ENCODE results near the gene ST8SIA6.
"Not testable (repeated sequence)": the region's sequence is repeated elsewhere in the genome, so short reads cannot be mapped to it uniquely, and the experiment has no call there.

Gene ST8SIA6

DNA sequence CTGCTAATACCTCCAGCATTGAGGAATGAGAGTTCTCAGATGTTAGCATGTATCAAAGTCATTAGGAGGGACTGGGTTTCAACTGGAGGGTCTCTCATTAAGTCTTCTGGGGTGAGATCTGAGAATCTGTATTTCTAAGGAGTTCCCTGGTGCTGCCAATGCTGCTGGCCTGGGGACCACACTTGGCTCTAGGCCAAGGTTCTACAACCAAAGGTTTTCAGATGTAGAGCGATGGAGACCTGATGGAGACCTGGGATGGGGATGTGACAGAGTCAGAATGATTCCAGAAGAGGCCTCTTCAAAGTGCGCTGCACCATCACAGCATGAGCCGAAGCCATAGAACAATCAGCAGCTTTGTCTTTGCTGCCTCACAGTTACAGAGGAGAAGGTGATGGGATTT, 27.2 kb downstream of the ST8SIA6 start:
- no peak for DNase-seq (ENCODE audit: low spot score)

DNA sequence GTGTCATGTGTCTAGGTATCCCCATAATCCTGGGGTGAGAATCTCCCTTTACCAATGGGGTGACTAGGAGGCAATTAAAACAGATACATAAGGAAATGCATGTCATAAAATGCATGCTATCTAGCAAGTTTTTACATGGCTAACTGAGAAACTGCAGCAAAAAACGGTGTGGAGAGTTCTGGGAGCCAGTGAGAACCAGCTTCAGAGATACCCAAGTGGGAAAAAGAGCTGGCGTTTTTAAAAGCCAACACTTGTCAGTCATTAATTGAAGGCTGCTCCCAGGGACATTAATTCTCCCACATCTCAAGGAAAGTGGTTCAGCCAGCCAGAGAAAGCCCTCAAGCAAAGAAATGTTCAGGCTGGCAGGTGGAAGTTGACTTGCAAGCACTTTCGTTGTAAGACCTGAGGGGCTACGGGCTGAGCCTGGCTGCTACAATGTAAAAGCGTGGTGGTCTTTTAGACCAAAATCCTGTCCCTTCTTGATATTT, 28.1 kb downstream of the ST8SIA6 start:
- no peak for DNase-seq (ENCODE audit: low spot score)

DNA sequence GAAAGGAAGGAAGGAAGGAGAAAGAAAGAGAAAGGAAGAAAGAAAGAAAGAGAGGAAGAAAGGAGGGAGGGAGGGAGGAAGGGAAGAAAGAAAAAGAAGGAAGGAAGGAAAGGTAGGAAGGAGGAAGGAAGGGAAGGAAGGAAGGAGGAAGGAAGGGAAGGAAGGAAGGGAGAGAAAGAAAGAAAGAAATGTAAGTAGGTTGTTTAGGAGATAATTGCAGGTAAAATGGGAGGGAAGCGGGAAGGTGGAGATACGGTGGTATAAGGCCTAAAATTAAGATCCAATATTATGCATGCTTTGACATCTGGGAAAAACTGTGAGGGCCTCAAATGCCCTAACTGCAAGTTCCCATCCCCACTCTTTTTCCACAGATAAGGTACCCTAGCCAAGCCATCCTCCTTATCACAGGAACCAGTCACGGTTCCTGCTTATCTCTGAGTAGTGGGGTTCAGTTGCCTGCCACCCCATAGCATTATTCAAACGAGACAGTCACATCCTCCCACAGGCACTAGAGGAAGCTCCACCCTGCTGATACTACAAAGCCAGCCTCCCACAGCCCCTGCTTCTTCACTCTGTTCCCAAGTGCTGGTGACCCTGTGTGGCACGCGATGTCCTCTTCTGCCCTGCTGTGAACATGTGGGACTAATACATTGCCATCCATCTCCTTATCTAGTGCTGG, 28.7 kb downstream of the ST8SIA6 start:
- DNase-seq (ENCODE audit: low spot score) = no peak

DNA sequence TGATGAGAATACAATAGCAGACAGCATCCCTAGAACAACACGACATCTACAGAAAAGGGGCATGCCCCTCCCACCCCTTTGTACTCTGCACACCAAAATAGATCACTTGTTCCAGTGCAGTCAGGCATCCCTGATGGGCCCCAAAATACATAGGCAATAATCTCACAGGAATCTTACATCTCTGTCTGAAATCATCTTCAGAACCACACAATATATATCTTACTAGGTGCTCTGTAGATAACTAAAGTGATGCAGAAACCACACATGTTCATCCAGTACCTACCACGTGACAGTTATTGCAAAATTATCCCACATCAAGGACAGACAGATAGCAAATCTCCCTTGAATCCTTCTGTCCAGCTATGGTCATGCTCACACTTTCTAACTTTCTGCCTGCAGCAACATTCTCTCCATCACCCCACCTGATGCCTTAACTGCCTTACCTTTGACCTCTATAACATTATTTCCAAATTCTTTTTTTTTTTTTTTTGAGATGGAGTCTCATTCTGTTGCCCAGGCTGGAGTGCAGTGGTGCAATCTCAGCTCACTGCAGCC, 30.7 kb downstream of the ST8SIA6 start:
- DNase-seq (ENCODE audit: low spot score) = no peak

DNA sequence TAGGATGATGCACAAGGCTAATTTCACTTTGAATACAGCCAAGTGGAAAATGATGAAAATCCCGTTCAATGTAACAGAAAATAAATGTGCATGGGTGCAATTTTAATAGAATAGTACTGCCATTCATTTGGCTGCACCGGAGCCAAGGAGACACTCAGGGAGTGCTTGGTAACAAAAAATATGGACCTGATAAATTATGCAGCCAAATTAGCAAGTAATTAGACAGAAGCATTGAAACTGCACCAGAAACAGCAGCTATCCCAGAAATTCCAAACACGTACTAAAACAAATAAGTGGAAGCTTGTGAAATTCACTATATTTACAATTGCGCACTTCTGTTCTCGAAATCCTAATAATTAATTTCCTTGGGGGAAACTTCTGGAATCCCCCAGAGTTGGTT, 31.5 kb downstream of the ST8SIA6 start:
- no peak for DNase-seq (ENCODE audit: low spot score)

DNA sequence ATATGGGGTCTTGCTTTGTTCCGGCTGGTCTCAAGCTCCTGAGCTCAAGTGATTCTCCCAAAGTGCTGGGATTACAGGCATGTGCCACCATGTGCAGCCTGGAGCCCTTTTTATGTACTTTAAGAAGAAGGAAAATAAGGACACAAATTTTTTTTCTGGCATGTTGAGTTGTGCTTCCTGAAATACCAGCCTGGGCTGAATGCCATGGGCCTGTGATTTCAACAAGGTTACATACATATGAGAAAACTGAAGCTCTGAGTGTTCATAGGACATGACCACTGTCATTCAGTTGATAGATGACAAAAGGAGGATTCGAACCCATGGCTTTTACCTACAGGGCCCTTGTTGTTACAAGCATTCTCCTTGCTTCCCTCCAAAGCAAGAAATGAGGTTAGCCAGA, 36.1 kb downstream of the ST8SIA6 start:
- DNase-seq (ENCODE audit: low spot score) = no peak

DNA sequence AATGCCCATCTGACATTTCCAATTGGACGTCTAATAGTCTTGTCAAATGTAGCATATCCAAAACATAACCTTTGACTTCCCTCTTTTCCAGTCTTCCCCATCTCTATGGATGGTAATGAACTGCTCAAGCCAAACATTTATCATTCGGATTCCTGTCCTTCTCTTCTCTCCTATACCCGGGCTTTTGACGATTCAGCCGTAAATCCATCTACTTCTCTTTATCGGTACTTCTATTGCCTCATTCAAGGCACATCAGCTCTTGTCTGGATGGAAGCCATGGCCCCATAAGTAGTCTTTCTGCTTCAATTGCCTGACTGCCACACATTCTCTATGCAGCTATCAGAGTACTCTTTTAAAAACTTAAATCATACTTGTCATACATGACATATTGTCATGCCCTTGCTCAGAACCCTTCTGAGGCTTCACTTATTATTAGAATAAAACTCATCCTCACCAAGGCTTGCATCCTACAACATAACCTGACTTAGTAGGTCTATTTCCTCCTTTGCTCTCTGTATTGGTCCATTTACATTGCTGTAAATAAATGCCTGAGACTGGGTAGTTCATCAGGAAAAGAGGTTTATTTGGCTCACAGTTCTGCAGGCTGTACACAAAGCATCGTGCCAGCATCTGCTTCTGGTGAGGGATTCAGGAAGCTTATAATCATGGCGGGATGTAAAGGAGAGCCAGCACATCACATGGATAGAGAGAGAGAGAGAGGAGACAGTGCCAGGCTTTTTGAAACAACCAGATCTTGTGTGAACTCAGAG, 37.8 kb downstream of the ST8SIA6 start:
- no peak for DNase-seq (ENCODE audit: low spot score)

DNA sequence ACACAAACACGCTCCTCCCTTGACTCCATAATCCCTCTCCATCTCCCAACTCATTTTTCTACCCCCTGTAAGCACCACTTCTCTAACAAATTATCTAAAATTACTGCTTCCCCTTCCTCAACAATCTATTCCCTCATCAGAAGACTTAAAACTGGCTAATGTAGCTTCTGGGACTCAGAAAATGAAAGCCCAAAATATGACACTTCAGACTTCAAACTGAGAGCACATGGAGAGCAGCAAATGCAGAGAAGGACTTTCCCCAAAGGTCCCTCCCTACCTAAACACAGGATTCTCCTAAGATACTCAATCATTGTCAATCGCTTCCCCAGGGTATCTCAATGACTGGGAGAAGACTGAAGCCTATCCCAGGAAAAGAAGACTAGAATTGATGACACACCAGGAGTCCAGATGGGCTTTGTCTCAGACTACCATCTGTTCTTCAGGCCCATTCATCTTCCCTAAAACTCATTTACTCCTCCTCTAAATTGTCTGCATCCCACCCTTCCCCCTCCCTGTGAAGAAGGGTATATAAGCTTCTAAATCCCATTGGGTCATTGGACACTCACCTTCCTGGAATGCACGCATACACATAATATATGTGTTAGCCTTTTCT, 39.2 kb downstream of the ST8SIA6 start:
- no peak for DNase-seq (ENCODE audit: low spot score)

DNA sequence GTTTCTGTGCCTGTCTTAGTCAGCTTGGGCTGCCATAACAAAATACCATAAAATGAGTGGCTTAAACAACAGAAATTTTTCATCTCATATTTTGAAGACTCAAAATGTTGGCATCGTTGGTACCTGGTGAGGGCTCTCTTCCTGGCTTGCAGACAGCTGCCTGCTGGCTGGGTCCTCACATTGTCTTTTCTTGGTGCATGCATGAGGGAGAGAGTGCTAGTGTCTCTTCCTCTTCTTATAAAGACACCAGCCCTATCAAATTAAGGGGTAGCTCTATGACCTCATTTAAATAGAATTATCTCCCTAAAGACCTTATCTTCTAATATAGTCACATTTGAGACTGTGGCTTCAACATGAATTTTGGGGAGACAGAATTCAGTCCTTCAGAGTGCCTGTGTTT, 39.9 kb downstream of the ST8SIA6 start:
- DNase-seq (ENCODE audit: low spot score) = no peak

DNA sequence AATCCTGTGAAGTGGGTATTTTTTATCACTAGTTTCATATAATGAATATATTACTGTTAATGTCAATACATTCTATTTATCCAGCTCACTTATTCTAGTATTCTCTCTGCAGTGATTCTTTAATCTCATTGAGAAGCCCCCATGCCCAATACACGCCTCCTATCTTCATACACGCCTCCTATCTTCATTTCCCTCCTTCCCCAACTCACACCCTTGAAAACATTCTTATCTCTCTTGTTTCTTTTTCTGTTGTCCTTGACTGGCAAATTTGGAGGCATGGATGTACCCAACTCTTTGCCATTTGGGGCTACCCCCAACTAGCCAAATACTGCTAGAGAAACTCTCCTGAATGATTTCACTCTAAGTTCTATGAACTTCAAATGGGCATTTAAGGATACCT, 40.5 kb downstream of the ST8SIA6 start:
- no peak for DNase-seq (ENCODE audit: low spot score)

DNA sequence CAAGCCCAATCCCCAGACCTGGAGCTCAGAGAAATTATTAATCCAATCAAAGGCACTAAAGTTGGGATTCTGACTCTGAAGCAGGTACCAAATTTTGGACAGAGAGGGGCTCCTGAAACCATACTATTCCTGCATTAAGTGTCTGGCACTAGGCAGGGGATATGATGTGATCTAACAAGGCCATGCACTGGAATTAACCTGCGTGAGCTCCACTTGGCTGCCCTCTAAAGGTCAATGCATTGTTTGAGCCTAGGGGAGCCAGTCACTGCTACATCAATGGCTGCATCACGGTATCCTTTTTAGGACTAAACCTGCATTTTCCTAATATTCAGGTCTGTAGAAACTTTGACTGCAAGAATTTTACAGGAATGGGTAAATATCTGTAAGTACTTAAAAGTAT, 42.1 kb downstream of the ST8SIA6 start:
- DNase-seq (ENCODE audit: low spot score) = no peak

DNA sequence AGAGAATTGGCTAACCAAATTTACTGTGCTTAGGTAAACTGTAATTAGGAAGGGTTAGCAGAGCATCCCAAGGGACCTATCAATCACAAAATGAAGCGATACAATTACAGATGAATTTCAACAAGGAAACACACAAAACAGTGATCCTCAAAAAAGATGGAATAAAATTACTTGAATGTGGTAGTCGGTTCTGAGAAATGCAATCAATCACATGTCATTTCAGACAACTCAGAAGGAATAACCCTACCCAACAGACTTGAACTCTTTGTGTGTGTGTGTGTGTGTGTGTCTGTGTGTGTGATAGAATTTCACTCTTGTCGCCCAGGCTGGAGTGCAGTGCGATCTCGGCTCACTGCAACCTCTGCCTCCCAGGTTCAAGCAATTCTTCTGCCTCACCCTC, 43.5 kb downstream of the ST8SIA6 start:
- no peak for DNase-seq (ENCODE audit: low spot score)

DNA sequence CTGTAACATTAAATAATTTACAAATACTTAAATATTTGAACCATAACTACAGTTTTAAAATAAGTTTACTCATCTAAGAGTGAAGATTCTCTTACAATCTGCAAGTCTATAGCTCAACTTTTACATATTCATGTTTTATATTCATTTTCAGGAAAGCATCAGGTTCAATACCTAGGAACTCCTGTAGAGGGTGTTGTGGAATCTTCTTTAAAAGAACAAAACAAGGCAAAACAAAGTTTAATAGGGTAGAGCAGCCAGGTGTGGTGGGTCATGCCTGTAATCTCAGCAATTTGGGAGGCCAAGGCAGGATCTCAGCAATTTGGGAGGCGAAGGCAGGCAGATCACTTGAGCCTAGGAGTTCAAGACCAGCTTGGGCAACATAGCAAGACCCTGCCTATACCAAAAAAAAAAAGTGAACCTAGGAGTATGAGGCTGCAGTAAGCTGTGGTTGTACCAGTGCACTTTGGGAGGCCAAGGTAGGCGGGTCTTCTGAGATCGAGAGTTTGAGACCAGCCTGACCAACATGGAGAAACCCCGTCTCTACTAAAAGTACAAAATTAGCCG, 45.1 kb downstream of the ST8SIA6 start:
- DNase-seq (ENCODE audit: low spot score) = no peak

DNA sequence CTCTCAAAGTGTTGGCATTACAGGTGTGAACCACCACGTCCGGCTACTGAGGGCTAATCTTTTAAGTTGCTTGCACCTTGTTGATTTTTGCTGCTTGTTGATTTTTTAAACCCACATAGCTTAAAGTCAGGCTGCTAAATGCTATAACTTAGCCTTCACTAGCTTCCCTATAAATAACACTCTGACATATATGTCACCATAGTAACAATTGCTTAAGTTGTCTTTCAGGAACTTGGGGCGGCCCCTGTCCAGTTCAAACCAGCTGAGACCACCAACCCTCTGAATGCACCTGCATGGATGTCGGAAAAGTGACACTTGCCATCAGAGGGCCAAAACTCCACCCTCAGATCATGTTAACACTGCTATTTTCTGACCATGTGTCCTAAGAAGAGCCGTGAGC, 47.3 kb downstream of the ST8SIA6 start:
- DNase-seq (ENCODE audit: low spot score) = no peak

DNA sequence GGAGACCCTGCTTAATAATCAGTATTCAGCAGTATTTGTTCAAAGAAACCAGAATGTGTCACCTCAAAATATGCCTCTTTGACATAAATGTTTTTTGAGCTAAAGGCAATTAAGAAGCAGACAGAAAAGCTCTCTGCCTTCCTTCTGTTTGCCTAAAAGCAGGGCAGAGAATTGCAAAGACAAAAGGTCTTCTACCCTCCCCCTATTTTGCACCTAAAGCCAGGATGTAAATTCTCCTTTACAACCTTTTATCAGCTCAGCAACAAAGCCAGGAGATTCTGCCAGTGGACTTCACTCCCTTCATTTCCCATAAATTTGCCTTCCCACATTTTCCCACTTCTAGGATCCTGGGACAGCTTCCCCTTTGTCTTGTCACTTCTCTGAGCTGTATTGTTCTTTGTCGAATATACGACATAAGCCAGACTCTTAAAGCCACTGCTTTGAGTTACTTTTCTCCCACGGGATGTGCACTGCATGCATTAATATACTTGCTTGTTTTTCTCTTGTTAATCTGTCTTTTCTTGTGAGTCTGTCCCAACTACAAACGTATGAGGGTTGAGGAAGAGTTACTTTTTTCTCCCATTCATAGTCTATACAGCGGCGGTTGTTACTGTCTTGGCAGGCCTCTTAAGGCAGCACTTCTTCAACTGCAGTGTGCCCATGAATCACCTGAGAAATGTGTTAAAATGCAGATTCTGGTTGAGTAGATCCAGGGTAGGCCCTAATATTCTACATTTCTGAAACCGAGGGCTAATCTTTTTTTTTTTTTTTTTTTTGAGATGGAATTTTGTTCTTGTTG, 48.2 kb downstream of the ST8SIA6 start:
- DNase-seq (ENCODE audit: low spot score) = no peak

DNA sequence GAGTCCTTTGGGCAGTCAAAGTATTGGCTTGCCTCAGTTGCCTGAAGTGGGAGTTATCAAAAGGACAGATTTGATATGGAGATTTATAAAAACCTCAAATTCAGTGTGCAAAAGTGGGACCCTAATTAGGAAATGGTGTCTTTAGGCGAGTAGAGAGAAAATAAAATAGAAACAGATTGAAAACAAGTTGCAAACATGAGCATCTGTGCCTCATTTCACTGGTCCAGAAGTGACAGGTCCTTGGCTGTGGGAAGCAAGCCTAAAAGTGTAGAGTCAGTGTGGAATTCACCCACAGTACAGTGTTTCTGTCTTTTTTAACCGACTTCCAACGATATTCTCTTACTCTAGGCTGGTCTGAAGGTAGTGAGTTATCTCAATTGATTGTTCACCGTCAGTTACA, 51.2 kb downstream of the ST8SIA6 start:
- DNase-seq (ENCODE audit: low spot score) = no peak

DNA sequence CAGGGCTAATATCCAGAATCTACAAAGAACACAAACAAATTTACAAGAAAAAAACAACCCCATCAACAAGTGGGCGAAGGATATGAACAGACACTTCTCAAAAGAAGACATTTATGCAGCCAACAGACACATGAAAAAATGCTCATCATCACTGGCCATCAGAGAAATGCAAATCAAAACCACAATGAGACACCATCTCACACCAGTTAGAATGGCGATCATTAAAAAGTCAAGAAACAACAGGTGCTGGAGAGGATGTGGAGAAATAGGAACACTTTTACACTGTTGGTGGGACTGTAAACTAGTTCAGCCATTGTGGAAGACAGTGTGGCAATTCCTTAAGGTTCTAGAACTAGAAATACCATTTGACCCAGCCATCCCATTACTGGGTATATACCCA, 52.4 kb downstream of the ST8SIA6 start:
- not testable (repeated sequence) for DNase-seq (ENCODE audit: low spot score)

DNA sequence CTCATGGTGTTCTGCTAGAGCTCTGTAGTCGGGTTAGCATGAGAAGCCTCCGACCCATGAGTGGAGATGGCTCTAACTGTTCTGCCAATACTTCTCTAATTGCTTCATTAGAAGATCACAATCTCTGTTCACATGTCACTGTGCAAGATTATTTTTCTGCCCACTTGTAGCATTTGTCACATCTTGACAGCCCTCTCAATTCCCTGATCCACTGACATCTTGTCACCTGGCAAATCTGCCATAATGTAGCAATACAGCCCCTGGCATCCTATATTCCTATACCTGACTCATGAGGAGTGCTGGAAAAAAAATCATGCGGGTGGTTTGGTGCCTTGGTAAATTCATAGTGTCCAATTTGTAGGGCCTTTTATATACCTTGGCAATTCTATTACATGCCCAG, 58.4 kb downstream of the ST8SIA6 start:
- no peak for DNase-seq (ENCODE audit: low spot score)

DNA sequence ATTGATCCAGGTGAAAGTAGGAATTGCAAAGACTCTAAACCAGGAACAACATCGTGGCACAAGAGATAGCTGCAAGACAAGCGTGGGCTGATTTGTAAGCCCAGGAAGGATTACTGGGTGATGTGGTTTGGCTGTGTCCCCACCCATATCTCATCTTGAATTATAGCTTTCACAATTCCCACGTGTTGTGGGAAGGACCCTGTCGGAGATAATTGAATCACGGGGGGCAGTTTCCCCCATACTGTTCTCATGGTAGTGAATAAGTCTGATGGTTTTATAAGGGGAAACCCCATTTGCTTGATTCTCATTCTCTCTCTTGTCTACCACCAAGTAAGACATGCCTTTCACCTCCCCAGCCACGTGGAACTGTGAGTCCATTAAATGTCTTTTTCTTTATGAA, 59.5 kb downstream of the ST8SIA6 start:
- DNase-seq (ENCODE audit: low spot score) = no peak

DNA sequence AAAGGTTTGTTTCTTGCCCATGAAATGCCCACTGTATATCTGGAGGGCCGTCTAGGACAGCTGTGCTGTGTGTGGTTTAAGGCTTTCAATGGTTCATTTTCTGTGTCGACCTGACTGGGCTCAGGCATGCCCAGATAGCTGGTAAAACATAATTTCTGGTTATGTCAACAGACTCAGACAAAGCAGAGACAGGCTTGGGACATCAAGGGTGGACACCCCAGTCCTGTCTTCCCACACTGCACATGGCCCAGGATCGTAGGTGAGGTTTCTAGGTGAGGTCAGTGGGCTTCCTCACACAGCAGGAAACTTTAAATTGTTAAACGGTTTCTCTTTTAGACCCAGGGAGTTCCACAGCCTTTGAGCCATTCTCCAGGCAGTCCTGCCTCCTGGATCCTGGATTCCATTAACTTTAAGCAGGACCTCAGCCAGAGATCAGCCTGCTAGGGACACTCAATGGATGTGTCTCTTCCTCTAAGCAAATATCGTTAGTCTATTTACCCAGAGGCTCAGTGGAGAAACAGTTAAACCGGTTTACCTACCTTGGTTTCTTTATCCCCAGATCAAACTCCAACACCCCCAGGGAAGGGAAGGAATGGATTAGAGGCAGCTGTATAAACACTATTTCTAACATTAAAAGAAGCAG, 66.4 kb downstream of the ST8SIA6 start:
- DNase-seq (ENCODE audit: low spot score) = no peak

DNA sequence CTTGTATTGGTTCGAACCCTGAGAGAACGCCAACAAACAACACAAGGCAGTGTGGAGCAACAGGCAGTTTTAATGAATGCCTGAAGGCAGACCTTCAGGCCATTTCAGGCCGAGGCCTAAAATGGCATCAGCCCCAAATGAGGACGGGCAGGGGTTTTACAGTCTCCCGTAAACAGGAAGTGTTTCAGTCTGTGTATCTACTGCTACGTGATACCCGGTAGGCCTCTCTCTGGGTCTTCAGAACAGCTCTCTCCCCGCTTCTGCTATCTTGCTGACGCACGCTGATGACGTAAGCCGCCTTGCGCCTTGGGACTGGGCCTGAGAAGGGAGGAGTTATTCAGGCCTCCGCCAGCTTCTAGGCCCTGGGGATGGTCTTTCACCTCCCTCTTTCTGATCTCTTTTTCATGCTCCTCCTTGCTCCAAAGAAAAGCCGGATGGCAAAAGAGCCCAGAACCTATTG, 67.7 kb downstream of the ST8SIA6 start:
- DNase-seq (ENCODE audit: low spot score) = no peak

Measured in germinal center (tissue), 1 donor.